ENCODE data around the gene CDK2AP2. TPM values are rescaled to one million over a fixed set of nuclear protein-coding genes. Genes with fewer than 3 reads are reported as not detected.

CDK2AP2 gene
- total RNA-seq, 4 donors from 2014 or later: 23.5 to 50.5 (median 34.7) TPM

DNA sequence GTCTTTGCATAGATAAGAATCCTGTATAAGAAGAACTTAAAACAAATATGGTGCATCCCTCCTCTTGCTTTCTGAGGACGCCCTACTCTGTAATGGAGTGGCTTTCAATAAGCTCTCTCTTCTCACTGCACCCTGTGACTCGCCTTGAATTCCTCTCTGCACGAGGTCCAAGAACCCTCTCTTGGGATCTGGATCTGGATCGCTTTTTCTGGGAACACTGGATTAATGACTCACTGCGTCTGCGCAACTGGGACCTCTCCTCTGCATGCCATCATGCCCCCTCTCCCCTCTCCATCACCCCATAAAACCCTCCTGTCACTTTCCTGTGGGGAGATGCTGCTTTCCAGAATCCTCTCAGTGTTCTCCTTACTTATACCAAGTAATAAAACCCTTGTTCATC, 30.3 kb upstream of the CDK2AP2 start:
- TF ChIP-seq, protein P1, sequence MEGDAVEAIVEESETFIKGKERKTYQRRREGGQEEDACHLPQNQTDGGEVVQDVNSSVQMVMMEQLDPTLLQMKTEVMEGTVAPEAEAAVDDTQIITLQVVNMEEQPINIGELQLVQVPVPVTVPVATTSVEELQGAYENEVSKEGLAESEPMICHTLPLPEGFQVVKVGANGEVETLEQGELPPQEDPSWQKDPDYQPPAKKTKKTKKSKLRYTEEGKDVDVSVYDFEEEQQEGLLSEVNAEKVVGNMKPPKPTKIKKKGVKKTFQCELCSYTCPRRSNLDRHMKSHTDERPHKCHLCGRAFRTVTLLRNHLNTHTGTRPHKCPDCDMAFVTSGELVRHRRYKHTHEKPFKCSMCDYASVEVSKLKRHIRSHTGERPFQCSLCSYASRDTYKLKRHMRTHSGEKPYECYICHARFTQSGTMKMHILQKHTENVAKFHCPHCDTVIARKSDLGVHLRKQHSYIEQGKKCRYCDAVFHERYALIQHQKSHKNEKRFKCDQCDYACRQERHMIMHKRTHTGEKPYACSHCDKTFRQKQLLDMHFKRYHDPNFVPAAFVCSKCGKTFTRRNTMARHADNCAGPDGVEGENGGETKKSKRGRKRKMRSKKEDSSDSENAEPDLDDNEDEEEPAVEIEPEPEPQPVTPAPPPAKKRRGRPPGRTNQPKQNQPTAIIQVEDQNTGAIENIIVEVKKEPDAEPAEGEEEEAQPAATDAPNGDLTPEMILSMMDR (IDR thresholded peaks at IDR 0.05): no peak
- no peak for DNase-seq (ENCODE audit: low spot score)
- ATAC-seq (ENCODE audit: low FRiP score): no peak

DNA sequence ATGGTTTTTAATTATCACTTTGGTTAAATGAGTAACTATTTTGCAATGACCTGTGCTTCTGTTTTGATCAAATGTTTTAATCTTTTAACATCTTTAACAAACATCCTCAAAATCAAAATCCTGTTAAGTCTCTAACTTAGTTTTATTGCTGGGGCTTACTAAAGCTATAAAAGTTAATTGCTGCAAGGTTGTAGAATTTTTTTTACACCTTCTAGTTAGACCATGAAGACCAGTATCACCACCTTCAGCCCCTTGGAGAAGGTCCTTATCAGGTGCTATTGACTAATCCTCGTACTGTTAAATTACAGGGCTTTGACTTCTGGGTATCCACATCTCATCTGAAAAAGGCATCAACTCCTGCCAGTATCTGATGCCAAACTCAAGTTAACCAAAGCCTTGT, 27.6 kb upstream of the CDK2AP2 start:
- TF ChIP-seq, protein P1 (IDR thresholded peaks at IDR 0.05): no peak
- no peak for ATAC-seq (ENCODE audit: low FRiP score)
- DNase-seq (ENCODE audit: low spot score): no peak

DNA sequence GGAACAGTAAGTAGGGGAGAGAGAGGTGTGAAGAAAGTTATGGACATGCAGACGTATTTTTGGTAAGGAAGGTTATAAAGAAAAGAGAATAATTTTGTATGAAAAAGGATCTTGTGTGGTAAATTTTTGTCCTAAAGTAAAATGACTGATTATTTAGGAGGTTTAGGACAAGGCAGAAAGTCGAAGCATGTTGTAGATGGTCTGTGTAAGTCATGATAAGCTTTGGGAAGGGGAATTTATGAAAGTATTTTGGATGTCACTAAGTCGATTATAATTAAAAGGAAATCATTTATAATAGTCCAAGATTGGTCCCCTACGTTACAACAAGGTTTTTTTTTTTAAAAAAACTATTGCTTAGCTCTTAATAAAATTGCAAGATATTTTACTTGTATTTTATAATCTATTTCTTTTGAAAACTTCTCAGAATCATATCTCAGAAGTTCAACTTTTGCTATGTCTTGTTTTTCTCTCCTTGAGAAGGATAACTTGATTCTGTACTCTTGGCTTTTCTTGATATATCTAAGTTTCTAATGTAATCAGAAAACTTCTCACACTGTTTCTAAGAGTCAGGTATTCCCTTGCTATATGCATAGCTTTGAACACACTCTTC, 26.2 kb upstream of the CDK2AP2 start:
- DNase-seq (ENCODE audit: low spot score): no peak
- no peak for ATAC-seq (ENCODE audit: low FRiP score)
- TF ChIP-seq, protein P1 (IDR thresholded peaks at IDR 0.05): no peak

DNA sequence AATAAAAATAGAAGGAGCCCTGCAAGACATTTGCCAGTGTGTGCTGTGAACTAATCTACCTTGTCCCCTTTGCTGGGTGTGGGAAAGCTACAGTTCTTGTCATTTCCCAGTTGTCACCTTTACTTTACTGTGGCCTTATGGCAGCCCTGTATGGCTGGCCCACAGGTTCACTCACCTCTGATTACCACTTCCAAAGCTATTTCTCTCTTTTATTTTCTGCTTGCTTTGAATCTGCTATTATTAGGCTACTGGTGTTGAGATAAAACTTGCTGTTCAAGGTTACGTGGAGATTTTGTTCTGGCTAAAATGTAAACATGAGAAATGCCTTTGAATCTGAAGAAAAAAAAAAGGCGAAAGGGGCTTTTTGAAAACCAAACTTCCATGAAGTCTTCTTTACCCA, 24.9 kb upstream of the CDK2AP2 start:
- ATAC-seq (ENCODE audit: low FRiP score): no peak
- TF ChIP-seq, protein P1 (IDR thresholded peaks at IDR 0.05): no peak
- no peak for DNase-seq (ENCODE audit: low spot score)

DNA sequence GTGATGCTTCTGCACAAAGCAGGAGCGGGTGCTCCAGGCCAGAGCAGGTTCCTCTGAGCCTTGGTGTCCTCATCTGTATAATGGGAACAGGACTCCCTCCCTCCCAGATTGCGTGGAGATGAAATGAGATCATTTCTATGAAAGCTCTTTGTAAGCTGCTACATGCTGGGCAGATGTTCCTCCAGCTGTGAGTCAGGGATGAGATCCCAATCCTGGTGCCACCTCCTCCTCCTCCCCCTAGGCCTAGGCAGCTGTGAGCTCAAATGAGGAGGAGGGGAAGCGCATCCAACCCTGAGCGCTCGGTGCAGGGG, 22.3 kb upstream of the CDK2AP2 start:
- no peak for ATAC-seq (ENCODE audit: low FRiP score)
- no peak for DNase-seq (ENCODE audit: low spot score)
- TF ChIP-seq, protein P1 (IDR thresholded peaks at IDR 0.05): no peak

DNA sequence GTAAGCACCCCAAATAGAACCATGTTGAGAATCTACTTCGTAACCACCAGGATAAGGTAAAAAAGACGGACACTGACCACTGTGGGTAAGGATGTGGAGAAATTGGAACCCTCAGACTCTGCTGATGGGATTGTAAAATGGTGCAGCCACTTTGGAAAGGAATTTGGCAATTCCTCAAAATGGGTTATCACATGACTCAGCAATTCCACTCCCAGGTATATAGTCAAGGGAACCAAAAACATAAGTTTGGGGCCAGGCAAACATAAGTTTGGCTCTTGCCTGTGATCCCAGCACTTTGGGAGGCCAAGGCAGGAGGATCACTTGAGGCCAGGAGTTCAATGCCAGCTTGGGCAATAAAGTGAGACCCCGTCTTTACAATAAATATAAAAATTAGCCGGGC, 20.4 kb upstream of the CDK2AP2 start:
- no peak for ATAC-seq (ENCODE audit: low FRiP score)
- TF ChIP-seq, protein P1 (IDR thresholded peaks at IDR 0.05): no peak
- no peak for DNase-seq (ENCODE audit: low spot score)

DNA sequence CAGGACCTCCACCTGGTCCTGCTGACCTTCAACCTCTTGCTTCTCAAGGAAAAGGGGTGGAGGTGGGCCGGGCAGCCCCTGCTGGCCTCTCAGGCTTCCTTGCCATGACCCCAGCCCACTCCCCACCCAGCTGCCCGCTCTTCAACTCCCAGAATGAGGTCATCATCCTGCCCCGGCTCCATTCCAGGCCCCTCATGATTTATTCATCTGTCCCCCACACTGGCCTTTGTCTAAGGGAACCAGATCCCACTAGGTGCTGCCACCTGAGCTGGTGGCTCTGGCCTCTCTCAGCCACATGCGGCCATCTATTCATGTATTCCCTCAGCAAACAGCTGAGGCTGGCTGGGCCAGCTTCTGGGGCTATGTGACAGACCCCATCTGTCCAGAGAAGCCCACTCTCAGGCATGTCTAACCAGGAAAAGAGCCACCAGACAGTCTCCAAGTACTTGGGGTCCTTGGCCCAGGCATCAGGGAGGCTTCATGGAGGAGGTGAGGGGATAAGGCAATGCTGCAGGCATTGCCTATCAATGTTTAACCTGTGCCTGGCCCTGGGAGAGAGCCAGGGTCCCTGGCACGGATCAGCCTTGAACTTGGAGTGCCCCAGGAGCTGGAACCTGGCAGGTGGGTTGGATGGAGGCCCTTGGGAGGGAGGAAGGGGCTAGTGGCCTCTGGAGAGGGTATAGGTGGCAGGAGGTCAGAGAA, 17.5 kb upstream of the CDK2AP2 start:
- no peak for DNase-seq (ENCODE audit: low spot score)
- ATAC-seq (ENCODE audit: low FRiP score): no peak
- TF ChIP-seq, protein P1 (IDR thresholded peaks at IDR 0.05): no peak

Data from omental fat pad (tissue), 4 donors.